Measurements from ENCODE around the gene G6PD.
A peak's percentile ranks its signal among the peaks of the same experiment; 100 is the strongest.

G6PD gene

DNA sequence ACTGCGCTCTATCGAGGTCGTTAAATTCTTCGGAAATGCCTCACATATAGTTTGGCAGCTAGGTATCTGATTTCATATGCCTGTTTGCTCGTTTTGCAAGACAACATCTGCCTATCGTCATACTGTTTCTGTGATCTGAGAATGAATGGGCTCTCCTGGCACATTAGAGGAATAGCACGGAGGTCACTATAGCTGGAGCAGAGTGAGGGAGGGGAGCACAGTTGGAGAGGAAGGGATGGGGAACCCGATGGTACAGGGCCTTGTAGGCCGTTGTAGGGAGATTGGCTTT, 1.3 kb upstream of the G6PD start:
- no CpG with 5 or more reads among the region's 9 CpGs for WGBS (ENCODE audit: extremely low coverage, insufficient coverage, low lambda C conversion rate)
- H2BK120ac ChIP-seq (ENCODE audit: low read depth, low read length) = no peak overlapping the region
- H3K18ac ChIP-seq (ENCODE audit: low read length) = no peak overlapping the region
- H2BK15ac ChIP-seq (replicated peaks; ENCODE audit: low read depth) = no peak overlapping the region
- peak overlapping the region; percentile 86 for H3K9ac ChIP-seq (ENCODE audit: low read length)
- no peak overlapping the region for H3K23ac ChIP-seq (ENCODE audit: low read length)
- peak overlapping the region; percentile 88 for H3K4me3 ChIP-seq (ENCODE audit: low read length)
- DNase-seq = no peak
- H3K56ac ChIP-seq (ENCODE audit: low read length) = peak overlapping the region; percentile 92
- peak overlapping the region; percentile 99 for H3K27ac ChIP-seq (ENCODE audit: low read depth, low read length)
- H4K8ac ChIP-seq (ENCODE audit: low read depth, low read length) = no peak overlapping the region
- H3K4ac ChIP-seq (ENCODE audit: low read depth, low read length) = no peak overlapping the region
- no peaks in the 10 kb centered on the region for H3K36me3 ChIP-seq (ENCODE audit: control insufficient read depth, insufficient read depth, low read length)
- no peaks in the 10 kb centered on the region for H3K79me1 ChIP-seq (ENCODE audit: low read length)
- no peak overlapping the region for H2BK5ac ChIP-seq (ENCODE audit: low read length)
- no peaks in the 10 kb centered on the region for H3K27me3 ChIP-seq (ENCODE audit: insufficient read depth, low read length, poor library complexity)
- peak overlapping the region; percentile 87 for H3K4me2 ChIP-seq (ENCODE audit: low read length)
- no peak overlapping the region for H4K5ac ChIP-seq (ENCODE audit: low read length)
- no peak overlapping the region for H2AK5ac ChIP-seq (ENCODE audit: low read length)
- peaks cover 5% of the 10 kb centered on the region for H3K79me2 ChIP-seq (ENCODE audit: control insufficient read depth, insufficient read depth, low read length)
- H3K4me1 ChIP-seq (ENCODE audit: control insufficient read depth, low read depth, low read length) = no peaks in the 10 kb centered on the region

DNA sequence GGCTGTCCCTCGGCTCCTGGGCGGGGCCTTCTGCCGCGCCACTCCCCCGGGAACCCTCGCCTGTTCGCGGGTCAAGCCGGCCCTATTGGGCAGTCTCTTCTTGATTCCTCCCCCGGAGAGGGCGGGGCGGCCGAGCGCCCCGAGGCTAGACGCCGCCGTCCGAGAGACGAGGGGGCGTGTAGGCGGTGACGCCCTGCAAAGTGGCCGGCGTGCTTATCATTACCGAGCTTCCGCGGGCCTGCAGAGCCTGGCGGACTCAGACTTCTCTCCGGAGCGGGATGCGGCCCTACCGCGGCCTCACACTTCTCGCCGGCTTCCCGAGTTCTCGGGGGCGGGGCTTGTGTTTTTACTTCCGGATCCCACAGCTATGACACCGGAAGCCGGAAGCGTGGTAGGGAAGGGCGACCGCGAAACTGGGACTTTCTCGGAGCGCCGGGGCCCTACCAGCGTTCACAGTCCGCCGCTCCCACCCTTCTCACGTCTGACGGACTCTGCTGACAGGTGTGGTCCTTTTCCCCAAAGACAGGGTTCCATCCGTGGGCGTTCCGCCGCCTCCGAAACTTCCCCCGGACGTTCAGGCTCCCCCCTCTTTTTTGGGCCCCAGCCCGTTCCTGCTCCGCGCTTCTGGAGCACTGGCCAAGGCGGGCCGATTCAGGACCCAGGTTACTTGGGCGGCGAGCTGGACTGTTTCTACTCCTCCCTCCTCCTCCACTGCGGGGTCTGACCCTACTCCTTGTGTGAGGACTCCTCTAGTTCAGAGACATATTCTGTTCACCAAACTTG, 790 bp upstream of the G6PD start, which contains the start of gene IKBKG:
Gene IKBKG, plus strand, starts transcription at position 376 of the 783 bp plus-strand sequence. CDS start 4,383 bp downstream, outside the sequence.
- H3K9ac ChIP-seq (ENCODE audit: low read length) = peak within 1 kb of the TSS; percentile 90
- no peaks in the 10 kb centered on the region for H3K4me1 ChIP-seq (ENCODE audit: control insufficient read depth, low read depth, low read length)
- no peak within 1 kb of the TSS for H2BK15ac ChIP-seq (replicated peaks; ENCODE audit: low read depth)
- no CpG with 5 or more reads among the region's 69 CpGs for WGBS (ENCODE audit: extremely low coverage, insufficient coverage, low lambda C conversion rate)
- H2BK5ac ChIP-seq (ENCODE audit: low read length) = no peak within 1 kb of the TSS
- H3K27ac ChIP-seq (ENCODE audit: low read depth, low read length) = peak within 1 kb of the TSS; percentile 99
- H3K23ac ChIP-seq (ENCODE audit: low read length) = no peak within 1 kb of the TSS
- H3K79me1 ChIP-seq (ENCODE audit: low read length) = no peaks in the 10 kb centered on the region
- no peak within 1 kb of the TSS for H2BK120ac ChIP-seq (ENCODE audit: low read depth, low read length)
- H3K4me3 ChIP-seq (ENCODE audit: low read length) = peak within 1 kb of the TSS; percentile 88
- no peaks in the 10 kb centered on the region for H3K36me3 ChIP-seq (ENCODE audit: control insufficient read depth, insufficient read depth, low read length)
- H2AK5ac ChIP-seq (ENCODE audit: low read length) = no peak within 1 kb of the TSS
- H3K56ac ChIP-seq (ENCODE audit: low read length) = peak within 1 kb of the TSS; percentile 92
- no peak within 1 kb of the TSS for H4K5ac ChIP-seq (ENCODE audit: low read length)
- peaks cover 5% of the 10 kb centered on the region for H3K79me2 ChIP-seq (ENCODE audit: control insufficient read depth, insufficient read depth, low read length)
- peak within 1 kb of the TSS; percentile 87 for H3K4me2 ChIP-seq (ENCODE audit: low read length)
- H3K4ac ChIP-seq (ENCODE audit: low read depth, low read length) = peak within 1 kb of the TSS; percentile 6
- H4K8ac ChIP-seq (ENCODE audit: low read depth, low read length) = no peak within 1 kb of the TSS
- no peaks in the 10 kb centered on the region for H3K27me3 ChIP-seq (ENCODE audit: insufficient read depth, low read length, poor library complexity)
- DNase-seq = peak; percentile 91
- H3K18ac ChIP-seq (ENCODE audit: low read length) = peak within 1 kb of the TSS; percentile 90

DNA sequence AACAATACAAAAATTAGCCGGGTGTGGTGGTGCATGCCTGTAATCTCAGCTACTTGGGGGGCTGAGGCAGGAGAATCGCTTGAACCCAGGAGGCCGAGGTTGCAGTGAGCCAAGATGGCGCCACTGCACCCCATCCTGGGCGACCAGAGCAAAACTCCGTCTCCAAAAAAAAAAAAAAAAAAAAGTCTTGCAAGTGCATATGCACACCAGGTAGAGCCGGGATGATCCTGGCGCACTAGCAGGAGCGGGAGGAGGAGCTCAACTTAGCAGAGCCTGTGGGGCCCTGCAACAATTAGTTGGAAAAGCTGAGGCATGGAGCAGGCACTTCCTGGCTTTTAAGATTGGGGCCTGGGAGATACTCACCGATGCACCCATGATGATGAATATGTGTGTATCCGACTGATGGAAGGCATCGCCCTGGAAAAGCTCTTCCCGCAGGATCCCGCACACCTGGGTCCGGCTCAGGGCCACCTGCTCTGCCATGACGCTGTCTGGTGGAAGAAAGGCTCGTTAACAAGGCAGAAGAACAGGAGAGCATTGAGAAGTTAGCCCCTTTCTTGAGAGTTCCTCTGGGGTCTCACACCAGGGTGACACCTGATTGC, 872 bp downstream of the G6PD start:
- WGBS (ENCODE audit: extremely low coverage, insufficient coverage, low lambda C conversion rate) = no CpG with 5 or more reads among the region's 17 CpGs
- Histone ChIP-seq H2AK5ac (ENCODE audit: low read length) (no peak overlapping the region), H3K79me2 (ENCODE audit: control insufficient read depth, insufficient read depth, low read length) (peaks cover 5% of the 10 kb centered on the region), H4K8ac (ENCODE audit: low read depth, low read length) (no peak overlapping the region), H3K4me2 (ENCODE audit: low read length) (peak overlapping the region; percentile 68), H3K36me3 (ENCODE audit: control insufficient read depth, insufficient read depth, low read length) (no peaks in the 10 kb centered on the region), H3K79me1 (ENCODE audit: low read length) (no peaks in the 10 kb centered on the region), H3K4me3 (ENCODE audit: low read length) (no peak overlapping the region), H2BK15ac (replicated peaks; ENCODE audit: low read depth) (no peak overlapping the region), H2BK120ac (ENCODE audit: low read depth, low read length) (no peak overlapping the region), H3K18ac (ENCODE audit: low read length) (no peak overlapping the region), H3K27ac (ENCODE audit: low read depth, low read length) (no peak overlapping the region), H3K4ac (ENCODE audit: low read depth, low read length) (no peak overlapping the region), H3K4me1 (ENCODE audit: control insufficient read depth, low read depth, low read length) (no peaks in the 10 kb centered on the region), H2BK5ac (ENCODE audit: low read length) (no peak overlapping the region), H3K23ac (ENCODE audit: low read length) (no peak overlapping the region), H3K9ac (ENCODE audit: low read length) (peak overlapping the region; percentile 90), H4K5ac (ENCODE audit: low read length) (no peak overlapping the region), H3K56ac (ENCODE audit: low read length) (peak overlapping the region; percentile 90), H3K27me3 (ENCODE audit: insufficient read depth, low read length, poor library complexity) (no peaks in the 10 kb centered on the region)
- no peak for DNase-seq

DNA sequence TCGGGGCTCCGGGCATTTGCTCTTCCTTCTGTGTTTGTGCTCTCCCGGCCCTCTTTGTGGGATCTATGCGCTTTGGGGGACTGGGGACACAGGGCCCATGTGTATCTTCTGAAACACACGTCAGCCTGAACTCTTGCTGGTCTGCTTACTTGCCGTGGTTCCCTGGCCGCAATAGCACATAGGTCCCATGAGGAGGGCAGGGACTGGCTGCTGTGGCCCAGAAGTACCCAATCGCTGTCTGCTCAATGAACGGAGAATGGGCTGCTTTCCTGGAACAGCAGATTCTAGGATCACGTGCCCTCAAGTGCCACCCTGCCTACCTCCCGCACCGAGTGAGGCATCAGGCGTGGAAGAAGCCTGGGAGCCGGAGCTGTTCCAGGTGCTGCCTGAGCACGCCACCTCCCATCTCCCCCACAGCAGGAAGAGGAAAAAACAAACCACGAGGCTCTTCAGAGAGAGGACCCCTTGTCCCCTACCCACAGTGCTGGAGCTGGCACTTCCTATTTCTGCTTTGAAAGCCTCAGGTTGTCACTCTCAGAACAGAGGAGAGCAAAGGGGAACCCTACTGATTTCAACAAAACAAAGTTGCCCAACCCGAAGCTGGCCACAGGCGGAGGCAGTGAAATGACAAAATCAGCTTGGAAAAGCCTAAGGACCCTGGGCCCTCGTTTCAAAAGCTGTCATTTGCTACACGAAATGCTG, 3.8 kb downstream of the G6PD start:
- DNase-seq = no peak

DNA sequence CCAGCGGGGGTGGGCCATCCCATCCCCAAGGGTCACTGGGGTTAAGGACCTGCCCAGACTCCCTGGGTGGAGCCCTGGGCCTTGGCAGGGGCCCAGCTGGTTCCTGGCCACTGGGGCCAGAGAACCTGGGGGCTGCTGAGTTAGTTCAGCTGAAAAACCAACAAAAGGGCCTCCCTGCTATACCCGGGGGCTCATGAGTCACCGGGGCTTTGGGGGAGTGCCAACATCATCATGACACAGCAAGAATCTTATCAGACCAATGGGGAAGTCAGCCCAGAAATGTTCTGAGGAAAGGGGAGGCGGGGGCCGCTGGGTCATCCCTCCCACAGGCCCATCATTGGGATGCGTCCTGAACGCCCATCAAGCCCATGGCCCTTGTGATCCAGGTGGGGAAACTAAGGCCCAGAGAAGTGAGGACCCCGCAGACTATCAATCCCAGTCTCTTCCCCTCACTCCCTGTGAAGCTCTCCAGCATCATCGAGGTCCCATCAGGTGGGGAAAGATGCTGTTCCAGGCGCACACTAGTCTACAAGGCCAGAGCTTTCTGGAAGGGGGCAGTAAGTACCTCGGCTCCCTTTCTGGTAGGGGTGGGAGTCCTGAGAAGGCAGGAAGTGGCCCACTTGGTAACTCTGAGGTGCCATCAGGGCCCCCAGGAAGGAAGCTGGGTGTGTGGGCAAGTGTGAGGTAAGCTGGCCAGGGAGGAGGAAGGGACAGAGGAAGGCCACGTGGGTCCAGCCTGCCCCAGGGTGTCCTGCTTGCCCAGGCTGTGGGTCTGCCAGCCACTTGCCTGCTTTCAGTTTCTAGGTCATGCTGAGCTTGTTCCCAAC, 4.5 kb downstream of the G6PD start:
- no peak overlapping the region for H2BK15ac ChIP-seq (replicated peaks; ENCODE audit: low read depth)
- H2BK5ac ChIP-seq (ENCODE audit: low read length) = no peak overlapping the region
- H3K18ac ChIP-seq (ENCODE audit: low read length) = no peak overlapping the region
- no peaks in the 10 kb centered on the region for H3K4me1 ChIP-seq (ENCODE audit: control insufficient read depth, low read depth, low read length)
- H3K27ac ChIP-seq (ENCODE audit: low read depth, low read length) = peak overlapping the region; percentile 25
- H3K4me2 ChIP-seq (ENCODE audit: low read length) = no peak overlapping the region
- no peak overlapping the region for H3K9ac ChIP-seq (ENCODE audit: low read length)
- H3K79me2 ChIP-seq (ENCODE audit: control insufficient read depth, insufficient read depth, low read length) = no peaks in the 10 kb centered on the region
- no peaks in the 10 kb centered on the region for H3K27me3 ChIP-seq (ENCODE audit: insufficient read depth, low read length, poor library complexity)
- DNase-seq = peak; percentile 63
- H2AK5ac ChIP-seq (ENCODE audit: low read length) = no peak overlapping the region
- H3K4me3 ChIP-seq (ENCODE audit: low read length) = no peak overlapping the region
- H3K4ac ChIP-seq (ENCODE audit: low read depth, low read length) = no peak overlapping the region
- H3K36me3 ChIP-seq (ENCODE audit: control insufficient read depth, insufficient read depth, low read length) = no peaks in the 10 kb centered on the region
- no peak overlapping the region for H3K56ac ChIP-seq (ENCODE audit: low read length)
- no peak overlapping the region for H4K8ac ChIP-seq (ENCODE audit: low read depth, low read length)
- H2BK120ac ChIP-seq (ENCODE audit: low read depth, low read length) = no peak overlapping the region
- no CpG with 5 or more reads among the region's 12 CpGs for WGBS (ENCODE audit: extremely low coverage, insufficient coverage, low lambda C conversion rate)
- no peak overlapping the region for H4K5ac ChIP-seq (ENCODE audit: low read length)
- no peaks in the 10 kb centered on the region for H3K79me1 ChIP-seq (ENCODE audit: low read length)
- no peak overlapping the region for H3K23ac ChIP-seq (ENCODE audit: low read length)

More for the DNA sequence above, 3.8 kb downstream of the G6PD start:
- Histone ChIP-seq H2BK5ac (ENCODE audit: low read length) (no peak overlapping the region), H3K23ac (ENCODE audit: low read length) (no peak overlapping the region), H3K4ac (ENCODE audit: low read depth, low read length) (no peak overlapping the region), H3K4me2 (ENCODE audit: low read length) (no peak overlapping the region), H3K4me3 (ENCODE audit: low read length) (no peak overlapping the region), H3K79me1 (ENCODE audit: low read length) (no peaks in the 10 kb centered on the region), H2BK120ac (ENCODE audit: low read depth, low read length) (no peak overlapping the region), H3K9ac (ENCODE audit: low read length) (no peak overlapping the region), H3K36me3 (ENCODE audit: control insufficient read depth, insufficient read depth, low read length) (no peaks in the 10 kb centered on the region), H4K8ac (ENCODE audit: low read depth, low read length) (no peak overlapping the region), H4K5ac (ENCODE audit: low read length) (no peak overlapping the region), H2AK5ac (ENCODE audit: low read length) (no peak overlapping the region), H3K27me3 (ENCODE audit: insufficient read depth, low read length, poor library complexity) (no peaks in the 10 kb centered on the region), H3K79me2 (ENCODE audit: control insufficient read depth, insufficient read depth, low read length) (peaks cover 1% of the 10 kb centered on the region), H2BK15ac (replicated peaks; ENCODE audit: low read depth) (no peak overlapping the region), H3K27ac (ENCODE audit: low read depth, low read length) (no peak overlapping the region), H3K56ac (ENCODE audit: low read length) (no peak overlapping the region), H3K4me1 (ENCODE audit: control insufficient read depth, low read depth, low read length) (no peaks in the 10 kb centered on the region), H3K18ac (ENCODE audit: low read length) (no peak overlapping the region)
- no CpG with 5 or more reads among the region's 20 CpGs for WGBS (ENCODE audit: extremely low coverage, insufficient coverage, low lambda C conversion rate)

All from mesendoderm (in vitro differentiated cells).